Spinal cord (tissue), 10 donors: ENCODE results near the gene TRAP1. TPM values are rescaled to one million over a fixed set of nuclear protein-coding genes. Genes with fewer than 3 reads are reported as not detected.
"Not testable (repeated sequence)": the region's sequence is repeated elsewhere in the genome, so short reads cannot be mapped to it uniquely, and the experiment has no call there.

ENCODE experiments used
- DNase-seq, 6 donors: peaks; one replicate each; pipeline versions ENCODE4 v3.0.0 to v3.0.0-alpha.2; 2013 to 2015; ENCODE audit warnings: low spot score in 6 of 6, low read depth in 4 of 6
- H3K27ac ChIP-seq: one replicate; pipeline ENCODE4 v1.5.1; 2013; ENCODE audit warnings: low read depth, low read length, control low read depth
- H3K27me3 ChIP-seq: one replicate; pipeline ENCODE4 v1.6.1; 2013; ENCODE audit warnings: low read length; ENCODE audit not compliant: control insufficient read depth, insufficient read depth
- H3K36me3 ChIP-seq: one replicate; pipeline ENCODE4 v1.6.1; 2013; ENCODE audit warnings: low read length; ENCODE audit not compliant: control insufficient read depth, insufficient read depth
- H3K4me1 ChIP-seq: one replicate; pipeline ENCODE4 v1.6.1; 2013; ENCODE audit warnings: low read length; ENCODE audit not compliant: control insufficient read depth, insufficient read depth
- H3K4me3 ChIP-seq: one replicate; pipeline ENCODE4 v1.5.1; 2013; ENCODE audit warnings: low read depth, low read length, control low read depth
- H3K9me3 ChIP-seq: one replicate; pipeline ENCODE4 v1.6.1; 2013; ENCODE audit warnings: low read length; ENCODE audit not compliant: control insufficient read depth, insufficient read depth
- WGBS: methylation state at CpG from one replicate; pipeline ENCODE4 v1.1.5; 2013; ENCODE audit warnings: missing lambda C conversion rate; ENCODE audit not compliant: insufficient coverage; 5-methylcytosine and 5-hydroxymethylcytosine counted together
- polyA plus RNA-seq, 2 donors: library from polyadenylated mRNA; unstranded; fragments of 120-200 nt; gene quantifications; one replicate each; pipeline ENCODE4 v1.2.1, GENCODE V29; 2013; ENCODE audit not compliant: insufficient read length in 2 of 2
- total RNA-seq, 2 donors: library from RNA; depleted of rRNA in 1 of 2; stranded (reverse); fragments of 120-200 nt in 1 of 2; fragments of >200 nt in 1 of 2; gene quantifications; one replicate each; pipeline versions ENCODE4 v1.2.3 to v1.2.4, GENCODE V29; 2013 to 2014
- donor health status: healthy.

The TRAP1 gene
- total and polyA plus RNA-seq, 4 donors = 68.1 to 142 (median 82.8) TPM

DNA sequence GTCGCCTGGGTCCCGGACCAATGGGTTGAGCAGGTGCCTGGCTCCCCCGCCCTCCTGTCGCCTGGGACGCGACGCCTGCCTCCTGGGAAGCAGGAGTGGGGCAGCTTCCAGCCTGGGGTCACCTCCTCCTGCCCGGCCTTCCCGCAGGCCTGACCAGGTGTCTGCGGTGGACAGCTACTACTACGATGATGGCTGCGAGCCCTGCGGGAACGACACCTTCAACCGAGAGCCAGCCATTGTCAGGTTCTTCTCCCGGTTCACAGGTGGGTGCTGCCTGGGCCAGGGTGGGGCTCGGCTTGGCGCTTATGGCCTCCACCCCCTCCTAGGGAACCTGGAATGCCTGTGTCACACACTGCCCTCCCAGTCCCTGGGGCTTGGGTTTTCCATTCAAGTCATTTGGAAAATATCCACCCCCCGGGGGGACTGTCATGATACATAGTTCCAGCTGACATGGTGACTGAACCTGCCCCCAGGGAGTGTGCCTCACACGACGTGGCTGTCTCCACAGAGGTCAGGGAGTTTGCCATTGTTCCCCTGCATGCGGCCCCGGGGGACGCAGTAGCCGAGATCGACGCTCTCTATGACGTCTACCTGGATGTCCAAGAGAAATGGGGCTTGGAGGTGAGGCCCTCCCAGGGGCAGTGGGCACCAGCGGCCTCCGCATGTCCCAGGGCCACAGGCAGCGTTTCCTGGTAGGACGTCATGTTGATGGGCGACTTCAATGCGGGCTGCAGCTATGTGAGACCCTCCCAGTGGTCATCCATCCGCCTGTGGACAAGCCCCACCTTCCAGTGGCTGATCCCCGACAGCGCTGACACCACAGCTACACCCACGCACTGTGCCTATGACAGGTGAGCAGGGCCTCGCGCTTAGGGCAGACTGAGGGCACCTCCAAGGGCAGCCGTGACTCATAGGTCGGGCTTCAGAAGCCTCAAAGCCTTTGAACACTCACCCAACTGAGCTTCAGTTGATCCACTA is 60.5 kb downstream of the TRAP1 start:
- Histone ChIP-seq H3K9me3 (no peaks in the 10 kb centered on the region), H3K4me1 (no peaks in the 10 kb centered on the region), H3K27ac (no peak overlapping the region), H3K4me3 (no peak overlapping the region), H3K27me3 (no peaks in the 10 kb centered on the region), H3K36me3 (peaks cover 89% of the 10 kb centered on the region)
- DNase-seq = no peak
- 92% methylated on average over 42 of the region's 42 CpGs for WGBS

DNA sequence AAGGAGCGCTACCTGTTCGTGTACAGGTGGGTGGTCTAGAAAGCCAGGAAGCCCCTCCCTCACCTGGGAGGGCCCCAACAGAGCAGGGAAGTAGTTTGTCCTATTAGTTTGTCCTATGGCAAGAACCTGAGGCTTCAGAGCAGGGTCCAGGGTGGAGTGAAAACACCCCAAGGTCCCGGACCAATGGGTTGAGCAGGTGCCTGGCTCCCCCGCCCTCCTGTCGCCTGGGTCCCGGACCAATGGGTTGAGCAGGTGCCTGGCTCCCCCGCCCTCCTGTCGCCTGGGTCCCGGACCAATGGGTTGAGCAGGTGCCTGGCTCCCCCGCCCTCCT is 61.2 kb downstream of the TRAP1 start:
- H3K4me3 ChIP-seq, H3K4me1 ChIP-seq, H3K9me3 ChIP-seq, H3K27me3 ChIP-seq, H3K27ac ChIP-seq, DNase-seq: not testable (repeated sequence)
- H3K36me3 ChIP-seq = peaks cover 89% of the 10 kb centered on the region
- 58% methylated on average over 2 of the region's 10 CpGs for WGBS

DNA sequence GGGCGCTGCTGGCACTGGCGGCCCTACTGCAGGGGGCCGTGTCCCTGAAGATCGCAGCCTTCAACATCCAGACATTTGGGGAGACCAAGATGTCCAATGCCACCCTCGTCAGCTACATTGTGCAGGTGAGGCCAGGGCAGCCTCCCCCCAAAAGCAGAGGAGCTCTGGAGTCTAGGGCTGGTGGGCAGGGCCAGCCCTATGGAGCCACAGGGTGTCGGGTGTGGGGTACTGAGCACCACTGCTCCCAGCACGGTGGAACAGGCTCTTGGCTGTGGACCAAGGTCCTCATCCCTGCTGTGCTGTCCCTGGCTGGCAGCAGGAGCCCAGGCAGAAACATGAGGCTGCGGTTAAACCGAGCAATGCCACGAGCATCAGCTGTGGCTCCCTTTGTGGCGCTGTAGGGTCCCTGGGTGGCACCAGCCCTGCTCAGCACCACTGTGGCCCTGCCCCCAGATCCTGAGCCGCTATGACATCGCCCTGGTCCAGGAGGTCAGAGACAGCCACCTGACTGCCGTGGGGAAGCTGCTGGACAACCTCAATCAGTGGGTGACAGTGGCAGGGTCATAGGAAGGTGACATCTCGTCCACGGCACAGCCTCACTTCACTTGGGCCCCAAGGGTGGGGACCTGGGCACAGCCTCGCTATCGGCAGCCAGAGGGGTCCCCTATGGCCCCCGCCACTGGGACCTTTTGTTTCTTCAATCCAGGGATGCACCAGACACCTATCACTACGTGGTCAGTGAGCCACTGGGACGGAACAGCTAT is 61.7 kb downstream of the TRAP1 start:
- Histone ChIP-seq H3K27ac (no peak overlapping the region), H3K4me3 (no peak overlapping the region), H3K36me3 (peaks cover 90% of the 10 kb centered on the region), H3K4me1 (no peaks in the 10 kb centered on the region), H3K9me3 (no peaks in the 10 kb centered on the region), H3K27me3 (no peaks in the 10 kb centered on the region)
- no peak for DNase-seq
- WGBS = 86% methylated on average over 20 of the region's 21 CpGs

DNA sequence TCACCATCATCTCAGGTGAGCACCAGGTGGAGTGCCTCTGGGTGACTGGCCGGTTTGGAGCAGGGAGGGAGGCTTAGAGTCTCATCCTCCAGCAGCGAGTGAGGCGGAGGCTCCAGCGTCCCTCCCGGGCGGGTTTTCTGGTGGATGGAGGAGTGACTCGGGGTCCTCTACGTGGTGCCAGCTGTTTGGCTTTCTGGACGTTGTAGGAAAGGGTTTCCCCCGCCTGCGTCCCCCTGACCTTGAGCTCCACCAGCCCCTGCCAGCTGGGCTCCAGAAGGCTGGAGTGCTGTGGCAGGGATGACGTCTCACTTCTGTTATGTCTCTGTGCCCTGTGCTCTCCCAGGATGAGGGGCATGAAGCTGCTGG is 62.3 kb downstream of the TRAP1 start:
- Histone ChIP-seq H3K36me3 (peaks cover 85% of the 10 kb centered on the region), H3K27ac (no peak overlapping the region)

DNA sequence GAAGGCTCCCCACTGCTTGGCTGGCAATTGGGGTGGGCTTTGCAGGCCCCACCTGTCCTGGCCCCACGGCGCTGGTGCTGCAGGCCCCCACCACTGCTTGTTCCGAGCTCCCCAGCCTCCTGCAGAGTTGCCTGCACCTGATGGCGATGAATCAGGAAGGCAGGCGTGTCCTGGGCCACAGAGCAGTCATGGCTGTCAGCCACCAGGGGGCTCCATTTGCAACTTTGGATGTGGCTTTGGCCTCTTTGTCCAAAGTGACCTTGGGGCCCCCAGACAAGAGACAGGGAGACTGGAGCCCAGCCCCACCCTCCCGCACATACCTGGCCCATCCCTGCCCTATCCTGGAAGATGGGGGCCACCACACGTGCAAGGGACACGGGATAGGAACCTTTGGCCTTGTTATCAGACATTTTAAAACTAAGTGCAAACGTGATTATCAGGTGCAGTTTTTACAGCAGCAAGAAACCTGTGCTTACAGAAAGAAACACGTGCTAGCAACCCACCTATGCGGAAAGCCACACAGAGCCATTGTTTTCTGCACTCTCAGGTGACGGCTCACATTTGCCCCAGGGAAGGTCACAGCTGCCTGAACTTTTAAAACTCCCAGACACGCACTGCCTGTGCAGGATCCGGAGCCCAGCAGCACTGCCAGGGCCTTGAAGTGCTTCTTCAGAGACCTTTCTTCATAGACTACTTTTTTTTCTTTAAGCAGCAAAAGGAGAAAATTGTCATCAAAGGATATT is 62.9 kb downstream of the TRAP1 start, which contains the start of gene DNASE1:
Gene DNASE1, plus strand, starts transcription at position 443 of the 743 bp plus-strand sequence. CDS start 683 bp downstream, outside the sequence.
- DNase-seq = peak in 3 of 6 donors; percentile 11 to 54 (median 37)
- H3K27me3 ChIP-seq = no peaks in the 10 kb centered on the region
- WGBS = 73% methylated on average over 14 of the region's 14 CpGs
- H3K27ac ChIP-seq = no peak within 1 kb of the TSS
- H3K9me3 ChIP-seq = no peaks in the 10 kb centered on the region
- H3K4me3 ChIP-seq = no peak within 1 kb of the TSS
- H3K4me1 ChIP-seq = no peaks in the 10 kb centered on the region
- peaks cover 80% of the 10 kb centered on the region for H3K36me3 ChIP-seq

More for the DNA sequence above, 62.3 kb downstream of the TRAP1 start:
- Histone ChIP-seq H3K27me3 (no peaks in the 10 kb centered on the region), H3K9me3 (no peaks in the 10 kb centered on the region), H3K4me3 (no peak overlapping the region), H3K4me1 (no peaks in the 10 kb centered on the region)
- DNase-seq = no peak
- WGBS = 91% methylated on average over 11 of the region's 12 CpGs

DNA sequence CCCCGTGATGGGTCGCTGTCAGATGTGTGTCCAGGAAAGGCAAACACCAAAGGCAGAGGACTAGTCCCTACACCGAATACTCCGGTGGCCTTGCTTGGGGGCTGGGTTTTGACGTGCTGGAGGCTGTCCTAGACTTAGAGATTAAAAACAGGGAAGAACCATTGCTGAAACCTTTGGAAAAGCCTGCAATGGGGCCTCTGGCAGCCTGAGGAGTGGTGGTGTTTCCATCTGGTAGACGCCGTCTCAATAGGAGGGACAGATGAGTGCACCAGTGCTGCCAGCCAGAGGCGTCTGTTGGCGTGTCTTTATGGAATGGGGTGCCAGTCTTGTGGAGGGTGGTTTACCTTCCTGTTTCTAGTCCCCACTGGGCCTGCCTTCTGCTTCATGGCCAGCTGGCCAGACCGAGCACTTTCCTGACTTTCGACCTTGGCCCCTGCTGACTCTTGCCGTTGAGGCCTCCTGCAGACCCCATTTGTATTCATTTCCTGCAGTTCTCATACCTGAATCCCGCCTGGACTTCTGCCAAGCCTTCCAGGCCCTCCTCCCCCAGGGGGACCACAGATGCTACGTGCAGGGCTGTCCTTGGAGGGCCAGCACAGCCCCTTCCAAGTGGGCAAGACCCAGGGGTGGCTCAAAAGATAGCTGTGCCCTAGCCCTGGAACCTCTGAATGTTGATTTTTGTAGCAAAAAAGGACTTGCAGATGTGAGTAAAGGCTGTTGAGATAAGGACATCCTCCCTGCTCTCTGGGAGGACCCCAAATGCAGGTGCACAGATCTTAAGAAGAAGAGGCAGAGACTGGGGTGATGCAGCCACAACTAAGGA is 64.7 kb downstream of the TRAP1 start:
- H3K27ac ChIP-seq = no peak overlapping the region
- H3K4me3 ChIP-seq = no peak overlapping the region
- no peaks in the 10 kb centered on the region for H3K4me1 ChIP-seq
- no peak for DNase-seq
- peaks cover 69% of the 10 kb centered on the region for H3K36me3 ChIP-seq
- no peaks in the 10 kb centered on the region for H3K9me3 ChIP-seq
- H3K27me3 ChIP-seq = no peaks in the 10 kb centered on the region
- WGBS = 67% methylated on average over 13 of the region's 14 CpGs

DNA sequence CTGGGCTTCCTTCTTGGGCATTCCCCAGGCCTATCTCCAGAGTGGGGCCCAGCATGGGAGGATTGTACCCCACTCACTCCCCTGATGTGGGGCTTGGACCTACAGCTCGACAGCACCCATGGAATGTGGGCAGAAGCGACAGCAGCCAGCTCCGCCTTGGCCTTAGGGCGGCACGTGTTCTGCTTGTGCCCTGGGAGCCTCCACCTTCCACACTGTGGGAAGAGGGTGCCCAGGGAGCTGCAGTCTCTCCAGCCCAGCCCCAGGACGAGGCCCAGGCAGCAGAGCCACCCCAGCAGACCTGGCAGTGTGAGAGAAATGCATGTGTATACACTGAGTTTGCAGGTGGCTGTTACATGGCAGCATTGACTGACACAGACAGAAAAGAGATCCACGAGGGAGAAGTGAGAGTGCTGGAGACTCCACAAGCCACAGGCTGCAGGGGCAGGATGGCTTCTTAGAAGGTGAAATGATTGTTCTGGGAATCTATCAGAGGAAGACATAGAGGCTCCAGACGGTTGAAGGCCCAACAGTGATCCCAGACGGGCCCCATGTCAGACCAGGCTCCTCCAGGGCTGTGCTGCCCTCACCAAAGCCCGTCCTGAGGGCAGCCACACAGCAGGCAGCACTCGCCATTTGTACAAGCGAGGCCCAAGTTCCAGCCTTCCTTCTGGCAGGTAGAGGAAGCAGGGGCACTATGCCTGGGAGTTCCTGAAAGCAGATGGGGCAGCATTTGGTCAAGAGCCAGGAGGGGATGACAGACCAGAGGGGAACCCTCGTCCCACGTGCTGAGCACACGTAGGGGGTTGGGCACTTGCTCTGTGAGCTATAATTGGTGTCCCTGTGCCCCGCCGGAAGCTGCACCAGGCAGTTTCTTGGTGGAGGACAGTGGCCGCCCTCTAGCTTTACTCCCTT is 65.6 kb downstream of the TRAP1 start:
- no peak overlapping the region for H3K27ac ChIP-seq
- no peak overlapping the region for H3K4me3 ChIP-seq
- H3K4me1 ChIP-seq = no peaks in the 10 kb centered on the region
- peaks cover 63% of the 10 kb centered on the region for H3K36me3 ChIP-seq
- H3K9me3 ChIP-seq = no peaks in the 10 kb centered on the region
- peak in 1 of 6 donors; percentile 26 for DNase-seq
- 82% methylated on average over 18 of the region's 18 CpGs for WGBS
- no peaks in the 10 kb centered on the region for H3K27me3 ChIP-seq

DNA sequence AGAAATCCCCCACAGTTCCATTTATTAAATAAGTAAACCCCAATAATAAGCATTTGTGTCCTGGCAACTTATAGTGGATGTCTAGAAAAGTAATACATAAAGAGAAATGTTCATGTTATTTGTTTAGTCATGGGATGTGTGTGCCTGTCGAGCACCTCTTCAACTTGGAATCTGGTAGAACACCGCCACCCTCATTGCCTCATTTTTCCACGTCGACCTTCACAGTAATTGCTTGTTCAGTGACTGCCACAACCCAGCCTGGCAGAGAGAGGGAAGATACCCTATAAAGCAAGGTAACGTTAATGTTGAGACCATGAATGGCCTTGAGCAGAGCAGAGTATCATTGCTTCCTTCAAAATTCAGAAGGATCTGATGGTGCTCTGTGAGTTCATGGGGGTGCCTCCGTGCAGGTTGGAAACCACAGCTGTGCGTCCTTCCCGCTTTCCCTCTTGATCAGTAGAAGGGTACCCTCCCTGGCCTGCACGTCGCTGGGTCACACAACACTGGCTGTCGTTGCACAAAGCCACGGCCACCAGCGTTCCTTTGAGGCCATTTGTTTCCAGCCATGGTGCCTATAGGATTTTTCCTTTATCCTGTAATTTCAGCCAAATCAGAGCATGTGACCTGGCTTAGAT is 66.6 kb downstream of the TRAP1 start:
- 98% methylated on average over 9 of the region's 13 CpGs for WGBS
- Histone ChIP-seq H3K27me3 (no peaks in the 10 kb centered on the region), H3K27ac (no peak overlapping the region), H3K9me3 (no peaks in the 10 kb centered on the region), H3K4me3 (no peak overlapping the region), H3K4me1 (peaks cover 9% of the 10 kb centered on the region), H3K36me3 (peaks cover 54% of the 10 kb centered on the region)
- no peak for DNase-seq
